ENCODE results near the gene NUP214. TPM values are rescaled to one million over a fixed set of nuclear protein-coding genes. Genes with fewer than 3 reads are reported as not detected.

NUP214 gene
- total and polyA plus RNA-seq, 12 donors = 22.6 to 76.6 (median 36.8) TPM

GRCh38 chr9:131167146-131167692, 41.8 kb downstream of the NUP214 start:
- no peak overlapping the region for H3K4me3 ChIP-seq
- intact Hi-C loops (cut with DNase I) = no loop called here
- DNase-seq = no peak
- no peak for TF ChIP-seq POLR2A (IDR thresholded peaks at IDR 0.05)
- no peak for TF ChIP-seq CTCF (IDR thresholded peaks at IDR 0.05)
- H3K4me1 ChIP-seq (replicated peaks in 1 of 2) = no peaks in the 10 kb centered on the region
- no peak overlapping the region for H3K27ac ChIP-seq
- H3K27me3 ChIP-seq = no peaks in the 10 kb centered on the region
- H3K36me3 ChIP-seq (replicated peaks in 1 of 2) = peaks cover 0 to 47% of the 10 kb centered on the region in 2 donors
- no peaks in the 10 kb centered on the region for H3K9me3 ChIP-seq (replicated peaks in 1 of 3)
- 75 to 82% (median 80%) methylated on average over 6 of the region's 6 CpGs for WGBS, 4 donors

- WGBS, 4 donors = 77 to 97% (median 92%) methylated on average over 4 of the region's 4 CpGs
- Histone ChIP-seq H3K36me3 (replicated peaks in 1 of 2) (peaks cover 0 to 40% of the 10 kb centered on the region in 2 donors), H3K27ac (no peak overlapping the region), H3K9me3 (replicated peaks in 1 of 3) (no peaks in the 10 kb centered on the region), H3K4me1 (replicated peaks in 1 of 2) (no peaks in the 10 kb centered on the region), H3K4me3 (no peak overlapping the region), H3K27me3 (no peaks in the 10 kb centered on the region)
- no peak for TF ChIP-seq POLR2A (IDR thresholded peaks at IDR 0.05)
- no peak for TF ChIP-seq CTCF (IDR thresholded peaks at IDR 0.05)
- no peak for DNase-seq
- intact Hi-C loops (cut with DNase I) = no loop called here
These were observed 42.5 kb downstream of the NUP214 start for GRCh38 chr9:131167936-131168335.

GRCh38 chr9:131169563-131170240, 44.3 kb downstream of the NUP214 start:
- no peaks in the 10 kb centered on the region for H3K9me3 ChIP-seq (replicated peaks in 1 of 3)
- no peaks in the 10 kb centered on the region for H3K27me3 ChIP-seq
- no peak for TF ChIP-seq CTCF (IDR thresholded peaks at IDR 0.05)
- no peak for TF ChIP-seq POLR2A (IDR thresholded peaks at IDR 0.05)
- no peak for DNase-seq
- intact Hi-C loops (cut with DNase I) = no loop called here
- H3K4me1 ChIP-seq (replicated peaks in 1 of 2) = no peaks in the 10 kb centered on the region
- WGBS, 4 donors = 88 to 94% (median 92%) methylated on average over 7 of the region's 7 CpGs
- no peak overlapping the region for H3K4me3 ChIP-seq
- peaks cover 0 to 36% of the 10 kb centered on the region in 2 donors for H3K36me3 ChIP-seq (replicated peaks in 1 of 2)
- no peak overlapping the region for H3K27ac ChIP-seq

- H3K36me3 ChIP-seq (replicated peaks in 1 of 2) = peaks cover 0 to 63% of the 10 kb centered on the region in 2 donors
- DNase-seq = no peak
- 93 to 97% (median 97%) methylated on average over 10 of the region's 10 CpGs for WGBS, 4 donors
These were observed 48.6 kb downstream of the NUP214 start for GRCh38 chr9:131173995-131174394.

More at GRCh38 chr9:131173995-131174394, 48.6 kb downstream of the NUP214 start:
- no peaks in the 10 kb centered on the region for H3K27me3 ChIP-seq
- H3K4me3 ChIP-seq = no peak overlapping the region
- no peaks in the 10 kb centered on the region for H3K4me1 ChIP-seq (replicated peaks in 1 of 2)
- no peak overlapping the region for H3K27ac ChIP-seq
- intact Hi-C loops (cut with DNase I) = no loop called here
- TF ChIP-seq CTCF (IDR thresholded peaks at IDR 0.05) (no peak), POLR2A (IDR thresholded peaks at IDR 0.05) (no peak)
- no peaks in the 10 kb centered on the region for H3K9me3 ChIP-seq (replicated peaks in 1 of 3)

Data from adrenal gland (tissue), 12 donors.